Activated CD8-positive, alpha-beta memory T cell treated with anti-CD3 and anti-CD28 coated beads, Interleukin-2, amount 10 ng/mL, durations not matched to agents 7 days and 5 days (primary cell): ENCODE measurements around the gene JAM3. TPM values are rescaled to one million over a fixed set of nuclear protein-coding genes. Genes with fewer than 3 reads are reported as not detected.
"Not testable (repeated sequence)": the region's sequence is repeated elsewhere in the genome, so short reads cannot be mapped to it uniquely, and the experiment has no call there.

Experiments
- ATAC-seq: fragments of 150-1000 bp; cut with Tn5 transposase; one replicate; pipeline ENCODE4 v1.10.0; 2021; ENCODE audit warnings: moderate library complexity
- CTCF ChIA-PET: fragments of 350-600 bp; sonication (Branson Sonifier 250); formaldehyde crosslinking; loops from one replicate; lab custom pipeline; 2021; ENCODE audit warnings: antibody characterized with exemption; lab: Charles Lee
- DNase-seq: peaks from one replicate; pipeline ENCODE4 v3.0.0-alpha.2; 2020
- H3K27ac Mint-ChIP-seq: one replicate; pipeline ENCODE4 v1.8.0; 2021; ENCODE audit warnings: mild to moderate bottlenecking, mixed read lengths
- H3K27me3 Mint-ChIP-seq: one replicate; pipeline ENCODE4 v1.8.0; 2021; ENCODE audit warnings: mixed read lengths
- H3K36me3 Mint-ChIP-seq: one replicate; pipeline ENCODE4 v1.8.0; 2021; ENCODE audit warnings: mild to moderate bottlenecking, mixed read lengths
- H3K4me1 Mint-ChIP-seq: one replicate; pipeline ENCODE4 v1.8.0; 2021; ENCODE audit warnings: mixed read lengths
- H3K4me3 Mint-ChIP-seq: one replicate; pipeline ENCODE4 v1.8.0; 2021; ENCODE audit warnings: mild to moderate bottlenecking, moderate library complexity, mixed read lengths
- H3K9me3 Mint-ChIP-seq: one replicate; pipeline ENCODE4 v1.8.0; 2022; ENCODE audit warnings: low read depth, mixed read lengths
- total RNA-seq, 2 experiments: library from RNA; stranded (reverse); gene quantifications; one replicate each; pipeline ENCODE4 v1.2.3, GENCODE V29; 2021

Gene JAM3
- total RNA-seq, 2 experiments from 2014 or later: 3.2 to 4.4 TPM

GRCh38 chr11:134171951-134172350, 103.1 kb downstream of the JAM3 start:
- Mint-ChIP-seq H3K36me3 (peaks cover 68% of the 10 kb centered on the region), H3K27ac (no peak overlapping the region), H3K4me1 (no peaks in the 10 kb centered on the region), H3K9me3 (no peaks in the 10 kb centered on the region), H3K27me3 (no peaks in the 10 kb centered on the region), H3K4me3 (no peak overlapping the region)
- ATAC-seq (no peak), DNase-seq (no peak)
- CTCF ChIA-PET: no interaction called here

- Mint-ChIP-seq H3K27me3 (no peaks in the 10 kb centered on the region), H3K27ac (no peak overlapping the region), H3K9me3 (no peaks in the 10 kb centered on the region), H3K4me1 (no peaks in the 10 kb centered on the region), H3K36me3 (peaks cover 64% of the 10 kb centered on the region), H3K4me3 (no peak overlapping the region)
- CTCF ChIA-PET: interaction anchor here (0.7 kb wide), 1 partner anchor 15 kb away, joined by 3 read pairs; no protein-coding TSS in a partner anchor
- DNase-seq: no peak
- no peak for ATAC-seq
Observed at GRCh38 chr11:134173296-134173695, 104.4 kb downstream of the JAM3 start.

GRCh38 chr11:134176284-134176683, 107.4 kb downstream of the JAM3 start:
- no peaks in the 10 kb centered on the region for H3K9me3 Mint-ChIP-seq
- no peak overlapping the region for H3K4me3 Mint-ChIP-seq
- DNase-seq: no peak
- CTCF ChIA-PET: interaction anchor here (1.1 kb wide), 1 partner anchor 12 kb away, joined by 3 read pairs; no protein-coding TSS in a partner anchor
- no peaks in the 10 kb centered on the region for H3K27me3 Mint-ChIP-seq
- no peak for ATAC-seq
- no peak overlapping the region for H3K27ac Mint-ChIP-seq
- H3K4me1 Mint-ChIP-seq: no peaks in the 10 kb centered on the region
- H3K36me3 Mint-ChIP-seq: peaks cover 57% of the 10 kb centered on the region

- Mint-ChIP-seq H3K4me3 (no peak overlapping the region), H3K27me3 (no peaks in the 10 kb centered on the region), H3K9me3 (no peaks in the 10 kb centered on the region), H3K4me1 (no peaks in the 10 kb centered on the region), H3K27ac (no peak overlapping the region), H3K36me3 (peaks cover 53% of the 10 kb centered on the region)
- CTCF ChIA-PET: no interaction called here
- DNase-seq: no peak
- no peak for ATAC-seq
Observed at GRCh38 chr11:134178032-134178674, 109.3 kb downstream of the JAM3 start.

GRCh38 chr11:134181707-134182106, 112.8 kb downstream of the JAM3 start:
- H3K36me3 Mint-ChIP-seq: peaks cover 49% of the 10 kb centered on the region
- H3K27me3 Mint-ChIP-seq: no peaks in the 10 kb centered on the region
- CTCF ChIA-PET: no interaction called here
- no peak for ATAC-seq
- DNase-seq: no peak
- no peaks in the 10 kb centered on the region for H3K9me3 Mint-ChIP-seq
- no peaks in the 10 kb centered on the region for H3K4me1 Mint-ChIP-seq
- H3K27ac Mint-ChIP-seq: no peak overlapping the region
- H3K4me3 Mint-ChIP-seq: no peak overlapping the region

- not testable (repeated sequence) for H3K27me3 Mint-ChIP-seq, DNase-seq, H3K27ac Mint-ChIP-seq, H3K9me3 Mint-ChIP-seq, ATAC-seq, H3K4me1 Mint-ChIP-seq, H3K4me3 Mint-ChIP-seq
- CTCF ChIA-PET: interaction anchor here (0.6 to 1.1 kb wide), 4 partner anchors 9 to 807 kb away, joined by 3 to 4 read pairs (median 3); no protein-coding TSS in a partner anchor
- peaks cover 76% of the 10 kb centered on the region for H3K36me3 Mint-ChIP-seq
Observed at GRCh38 chr11:134188092-134188491, 119.2 kb downstream of the JAM3 start.

GRCh38 chr11:134196756-134197155, 127.9 kb downstream of the JAM3 start:
- DNase-seq (no peak), ATAC-seq (peak; percentile 23)
- Mint-ChIP-seq H3K4me3 (no peak overlapping the region), H3K9me3 (no peaks in the 10 kb centered on the region), H3K27me3 (no peaks in the 10 kb centered on the region), H3K4me1 (peaks cover 5% of the 10 kb centered on the region), H3K36me3 (peaks cover 70% of the 10 kb centered on the region), H3K27ac (peak overlapping the region; percentile 67)
- CTCF ChIA-PET: interaction anchor here (1.3 to 2.4 kb wide), 3 partner anchors 9 to 10 kb away, joined by 3 to 5 read pairs (median 4); no protein-coding TSS in a partner anchor

GRCh38 chr11:134199531-134199930, 130.7 kb downstream of the JAM3 start:
- Mint-ChIP-seq H3K27me3 (no peaks in the 10 kb centered on the region), H3K4me1 (peaks cover 5% of the 10 kb centered on the region), H3K27ac (no peak overlapping the region), H3K4me3 (no peak overlapping the region), H3K9me3 (no peaks in the 10 kb centered on the region), H3K36me3 (peaks cover 69% of the 10 kb centered on the region)
- DNase-seq (no peak), ATAC-seq (no peak)
- CTCF ChIA-PET: interaction anchor here (1.2 to 1.3 kb wide), 2 partner anchors 9 to 76 kb away, joined by 3 to 4 read pairs; partner anchors contain the start of gene GLB1L3

- no peak overlapping the region for H3K4me3 Mint-ChIP-seq
- CTCF ChIA-PET: interaction anchor here (1.2 to 2.4 kb wide), 2 partner anchors 8 to 75 kb away, joined by 3 to 8 read pairs; partner anchors contain the start of gene GLB1L3
- peaks cover 5% of the 10 kb centered on the region for H3K4me1 Mint-ChIP-seq
- H3K9me3 Mint-ChIP-seq: no peaks in the 10 kb centered on the region
- DNase-seq (no peak), ATAC-seq (no peak)
- peaks cover 72% of the 10 kb centered on the region for H3K36me3 Mint-ChIP-seq
- no peak overlapping the region for H3K27ac Mint-ChIP-seq
- no peaks in the 10 kb centered on the region for H3K27me3 Mint-ChIP-seq
Observed at GRCh38 chr11:134200688-134201087, 131.8 kb downstream of the JAM3 start.

Other genes starting within 250 kb of the JAM3 start
- not detected for gene SPATA19, start 223.6 kb upstream of the JAM3 start, total RNA-seq
- gene IGSF9B, start 112.1 kb upstream of the JAM3 start, total RNA-seq: 10 to 100 TPM; 19.6 to 34.5 TPM
- gene NCAPD3, start 154.9 kb downstream of the JAM3 start, total RNA-seq: 100 to 1,000 TPM; 123 to 143 TPM
- gene VPS26B, start 155.6 kb downstream of the JAM3 start, total RNA-seq: 10 to 100 TPM; 52.6 to 69.8 TPM
- gene THYN1, start 184.3 kb downstream of the JAM3 start, total RNA-seq: 10 to 100 TPM; 69.3 to 71.1 TPM
- 10 to 100 TPM; 29.4 to 31.6 TPM for gene ACAD8, start 184.5 kb downstream of the JAM3 start, total RNA-seq
- gene GLB1L3, start 207.3 kb downstream of the JAM3 start, total RNA-seq: 1 to 10 TPM; 4.1 to 6.1 TPM